GM12892 (cell line): ENCODE measurements around the gene ALK.

Experiments
- POLR2A ChIP-seq: IDR thresholded peaks from 2 replicates; pipeline ENCODE4 v1.6.1; 2011; ENCODE audit warnings: low read depth, low read length, control low read depth
- TAF1 ChIP-seq: IDR thresholded peaks from 2 replicates; pipeline ENCODE4 v1.6.1; 2011; ENCODE audit warnings: low read depth, mild to moderate bottlenecking, control low read depth, low read length, borderline replicate concordance

DNA sequence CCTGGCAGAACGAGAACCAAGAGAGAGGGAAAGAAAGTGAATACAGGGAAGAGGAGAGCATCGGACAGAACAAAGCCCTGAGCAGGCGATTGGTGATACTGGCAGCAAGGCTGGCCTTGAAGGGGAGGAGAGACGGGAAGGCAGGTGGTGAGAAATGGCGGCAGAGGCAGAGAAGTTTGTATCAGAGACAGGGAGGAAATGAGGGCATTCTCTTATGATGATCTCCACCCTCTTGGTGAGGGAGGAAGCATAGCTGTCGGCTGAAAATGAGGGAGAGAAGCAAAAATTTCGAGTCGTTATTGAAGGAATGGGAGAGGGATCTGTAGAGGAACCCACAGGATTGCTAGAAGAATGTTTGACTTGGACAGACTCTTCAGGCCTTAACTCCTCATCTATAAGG lies 725.6 kb downstream of the ALK start:
- TF ChIP-seq POLR2A (no peak), TAF1 (no peak)
